ENCODE measurements around the gene PDZD2.

PDZD2 gene

GRCh38 chr5:31648326-31648725 is 9.4 kb downstream of the PDZD2 start:
- no peak overlapping the region for H3K4me2 ChIP-seq (ENCODE audit: low read depth, low read length)
- H3K27ac ChIP-seq (ENCODE audit: low read length): no peak overlapping the region
- no peaks in the 10 kb centered on the region for H3K4me1 ChIP-seq (ENCODE audit: low read length)
- no peaks in the 10 kb centered on the region for H4K20me1 ChIP-seq (ENCODE audit: insufficient read depth, low read length)
- H3K27me3 ChIP-seq (replicated peaks; ENCODE audit: insufficient read depth, low read length): no peaks in the 10 kb centered on the region
- H3K9me3 ChIP-seq (replicated peaks; ENCODE audit: insufficient read depth, low read length): no peaks in the 10 kb centered on the region
- no peak for DNase-seq
- no peaks in the 10 kb centered on the region for H3K79me2 ChIP-seq (ENCODE audit: low read length)
- H3F3A ChIP-seq (ENCODE audit: insufficient read depth, low read length): no peaks in the 10 kb centered on the region
- no peak overlapping the region for H2AFZ ChIP-seq (ENCODE audit: low read length)
- no peaks in the 10 kb centered on the region for H3K36me3 ChIP-seq (replicated peaks; ENCODE audit: insufficient read depth, low read length)
- no peak for TF ChIP-seq EZH2 (optimal IDR thresholded peaks at IDR 0.05; ENCODE audit: low read depth, low read length)
- no peak for TF ChIP-seq CTCF (IDR thresholded peaks at IDR 0.05; ENCODE audit: low read length)
- no peak for TF ChIP-seq EZH2phosphoT487 (IDR thresholded peaks at IDR 0.05; ENCODE audit: low read length)
- no peak overlapping the region for H3K4me3 ChIP-seq (ENCODE audit: low read length)
- H3K9me2 ChIP-seq (replicated peaks; ENCODE audit: insufficient read depth, low read length): no peaks in the 10 kb centered on the region
- no peak overlapping the region for H3K9ac ChIP-seq (ENCODE audit: low read length)

- H3K9ac ChIP-seq (ENCODE audit: low read length): no peak overlapping the region
- H3K4me2 ChIP-seq (ENCODE audit: low read depth, low read length): no peak overlapping the region
- no peaks in the 10 kb centered on the region for H4K20me1 ChIP-seq (ENCODE audit: insufficient read depth, low read length)
- H3K9me2 ChIP-seq (replicated peaks; ENCODE audit: insufficient read depth, low read length): no peaks in the 10 kb centered on the region
- H3F3A ChIP-seq (ENCODE audit: insufficient read depth, low read length): no peaks in the 10 kb centered on the region
- no peaks in the 10 kb centered on the region for H3K4me1 ChIP-seq (ENCODE audit: low read length)
- H3K9me3 ChIP-seq (replicated peaks; ENCODE audit: insufficient read depth, low read length): no peaks in the 10 kb centered on the region
- H2AFZ ChIP-seq (ENCODE audit: low read length): no peak overlapping the region
- H3K27me3 ChIP-seq (replicated peaks; ENCODE audit: insufficient read depth, low read length): no peaks in the 10 kb centered on the region
- no peak for TF ChIP-seq EZH2 (optimal IDR thresholded peaks at IDR 0.05; ENCODE audit: low read depth, low read length)
- no peak for TF ChIP-seq EZH2phosphoT487 (IDR thresholded peaks at IDR 0.05; ENCODE audit: low read length)
- TF ChIP-seq CTCF (IDR thresholded peaks at IDR 0.05; ENCODE audit: low read length): no peak
- H3K4me3 ChIP-seq (ENCODE audit: low read length): no peak overlapping the region
- H3K79me2 ChIP-seq (ENCODE audit: low read length): no peaks in the 10 kb centered on the region
- no peaks in the 10 kb centered on the region for H3K36me3 ChIP-seq (replicated peaks; ENCODE audit: insufficient read depth, low read length)
- DNase-seq: no peak
- H3K27ac ChIP-seq (ENCODE audit: low read length): no peak overlapping the region
Measured at GRCh38 chr5:31651241-31651640, 12.3 kb downstream of the PDZD2 start.

DNA sequence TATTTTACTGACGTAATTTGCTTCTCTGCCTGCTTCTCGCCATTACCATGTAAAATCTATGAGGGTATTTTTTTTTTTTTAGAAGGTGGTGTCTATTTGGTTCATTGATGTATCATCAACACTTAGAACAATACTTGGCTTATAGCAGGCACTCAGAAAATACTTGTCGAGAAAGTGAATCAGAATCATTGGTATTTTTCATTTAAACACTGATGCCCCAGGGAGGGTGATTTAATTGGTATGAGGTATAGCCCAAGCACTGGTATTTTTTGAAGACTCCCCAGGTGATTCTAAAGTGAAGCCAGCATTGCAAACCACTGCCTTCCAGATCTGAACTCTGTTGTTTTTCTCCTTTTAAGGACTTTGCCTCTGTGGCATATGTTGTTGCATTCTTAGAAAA is 16.6 kb downstream of the PDZD2 start:
- Histone ChIP-seq H3K9me2 (replicated peaks; ENCODE audit: insufficient read depth, low read length) (no peaks in the 10 kb centered on the region), H3F3A (ENCODE audit: insufficient read depth, low read length) (no peaks in the 10 kb centered on the region), H3K9me3 (replicated peaks; ENCODE audit: insufficient read depth, low read length) (no peaks in the 10 kb centered on the region), H3K4me3 (ENCODE audit: low read length) (no peak overlapping the region), H3K27ac (ENCODE audit: low read length) (no peak overlapping the region), H2AFZ (ENCODE audit: low read length) (no peak overlapping the region), H3K4me2 (ENCODE audit: low read depth, low read length) (no peak overlapping the region), H3K27me3 (replicated peaks; ENCODE audit: insufficient read depth, low read length) (no peaks in the 10 kb centered on the region), H3K79me2 (ENCODE audit: low read length) (no peaks in the 10 kb centered on the region), H3K9ac (ENCODE audit: low read length) (no peak overlapping the region), H3K36me3 (replicated peaks; ENCODE audit: insufficient read depth, low read length) (no peaks in the 10 kb centered on the region), H3K4me1 (ENCODE audit: low read length) (no peaks in the 10 kb centered on the region), H4K20me1 (ENCODE audit: insufficient read depth, low read length) (no peaks in the 10 kb centered on the region)
- no peak for DNase-seq
- TF ChIP-seq CTCF (IDR thresholded peaks at IDR 0.05; ENCODE audit: low read length): no peak
- no peak for TF ChIP-seq EZH2 (optimal IDR thresholded peaks at IDR 0.05; ENCODE audit: low read depth, low read length)
- no peak for TF ChIP-seq EZH2phosphoT487 (IDR thresholded peaks at IDR 0.05; ENCODE audit: low read length)

All from MM.1S (cell line).